ENCODE results near the gene ACADS.

DNA sequence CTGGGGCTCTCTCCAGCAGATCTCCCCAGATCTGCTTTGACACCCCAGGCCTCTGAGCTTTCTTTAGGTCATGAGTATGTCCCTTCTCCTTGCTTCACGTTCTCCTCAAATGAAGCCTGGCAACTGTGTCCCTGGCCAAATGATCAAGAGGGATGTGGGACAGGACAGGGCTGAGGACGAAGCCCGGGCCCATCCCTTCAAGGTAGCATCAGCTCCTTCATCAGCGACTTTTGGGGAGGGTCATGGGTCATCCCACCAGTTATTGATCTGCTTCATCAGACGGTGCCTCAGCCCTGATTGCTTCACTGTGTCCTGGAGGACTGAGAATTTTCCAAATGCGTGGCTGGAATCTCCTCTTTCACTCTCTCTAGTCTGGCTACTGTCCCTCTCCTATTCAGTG is 32.3 kb downstream of the ACADS start:
- TF ChIP-seq, protein P1, sequence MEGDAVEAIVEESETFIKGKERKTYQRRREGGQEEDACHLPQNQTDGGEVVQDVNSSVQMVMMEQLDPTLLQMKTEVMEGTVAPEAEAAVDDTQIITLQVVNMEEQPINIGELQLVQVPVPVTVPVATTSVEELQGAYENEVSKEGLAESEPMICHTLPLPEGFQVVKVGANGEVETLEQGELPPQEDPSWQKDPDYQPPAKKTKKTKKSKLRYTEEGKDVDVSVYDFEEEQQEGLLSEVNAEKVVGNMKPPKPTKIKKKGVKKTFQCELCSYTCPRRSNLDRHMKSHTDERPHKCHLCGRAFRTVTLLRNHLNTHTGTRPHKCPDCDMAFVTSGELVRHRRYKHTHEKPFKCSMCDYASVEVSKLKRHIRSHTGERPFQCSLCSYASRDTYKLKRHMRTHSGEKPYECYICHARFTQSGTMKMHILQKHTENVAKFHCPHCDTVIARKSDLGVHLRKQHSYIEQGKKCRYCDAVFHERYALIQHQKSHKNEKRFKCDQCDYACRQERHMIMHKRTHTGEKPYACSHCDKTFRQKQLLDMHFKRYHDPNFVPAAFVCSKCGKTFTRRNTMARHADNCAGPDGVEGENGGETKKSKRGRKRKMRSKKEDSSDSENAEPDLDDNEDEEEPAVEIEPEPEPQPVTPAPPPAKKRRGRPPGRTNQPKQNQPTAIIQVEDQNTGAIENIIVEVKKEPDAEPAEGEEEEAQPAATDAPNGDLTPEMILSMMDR (IDR thresholded peaks at IDR 0.05): no peak
- no peak for TF ChIP-seq POLR2A (IDR thresholded peaks at IDR 0.05)
